KBM-7 (cell line): ENCODE data around the gene PRDM16.

Experiments
- DNase-seq: peaks from one replicate; pipeline ENCODE4 v3.0.0-alpha.2; 2015
- in situ Hi-C: fragments of 300-500 bp; cut with MboI; formaldehyde crosslinking; loops from 2 replicates; pipeline ENCODE4 v1.14.3; 2020; ENCODE audit warnings: low sequenced_read_pairs, low pct_unique_long_range_greater_than_20kb, mixed read lengths

PRDM16 gene

GRCh38 chr1:3312310-3312897, 243.4 kb downstream of the PRDM16 start:
- DNase-seq, result no peak
- in situ Hi-C loops, result no loop called here

- in situ Hi-C loops, result no loop called here
These were observed 244.0 kb downstream of the PRDM16 start for GRCh38 chr1:3312898-3313575.

GRCh38 chr1:3313576-3313950, 244.6 kb downstream of the PRDM16 start:
- no peak for DNase-seq
- in situ Hi-C loops, result no loop called here

More at GRCh38 chr1:3312898-3313575, 244.0 kb downstream of the PRDM16 start:
- peak; percentile 19 for DNase-seq

- DNase-seq, result no peak
- in situ Hi-C loops, result no loop called here
These were observed 245.7 kb downstream of the PRDM16 start for GRCh38 chr1:3314491-3315381.

- in situ Hi-C loops, result no loop called here
- DNase-seq, result no peak
These were observed 246.7 kb downstream of the PRDM16 start for GRCh38 chr1:3315399-3316339.

GRCh38 chr1:3316340-3316943, 247.4 kb downstream of the PRDM16 start:
- DNase-seq, result no peak
- in situ Hi-C loops, result no loop called here

- no peak for DNase-seq
- in situ Hi-C loops, result no loop called here
These were observed 248.5 kb downstream of the PRDM16 start for GRCh38 chr1:3317456-3317855.

GRCh38 chr1:3318329-3318728, 249.3 kb downstream of the PRDM16 start:
- in situ Hi-C loops, result no loop called here
- DNase-seq, result no peak

GRCh38 chr1:3319874-3320245, 250.9 kb downstream of the PRDM16 start:
- DNase-seq, result peak; percentile 85
- in situ Hi-C loops, result no loop called here

- in situ Hi-C loops, result no loop called here
- DNase-seq, result no peak
These were observed 251.5 kb downstream of the PRDM16 start for GRCh38 chr1:3320246-3321152.

- in situ Hi-C loops, result no loop called here
- no peak for DNase-seq
These were observed 252.8 kb downstream of the PRDM16 start for GRCh38 chr1:3321559-3322449.

GRCh38 chr1:3322450-3323020, 253.5 kb downstream of the PRDM16 start:
- in situ Hi-C loops, result no loop called here
- no peak for DNase-seq

- in situ Hi-C loops, result no loop called here
- DNase-seq, result no peak
These were observed 254.2 kb downstream of the PRDM16 start for GRCh38 chr1:3323021-3323795.

- in situ Hi-C loops, result no loop called here
- DNase-seq, result no peak
These were observed 255.0 kb downstream of the PRDM16 start for GRCh38 chr1:3323796-3324703.
